SK-N-SH (cell line): Measurements from ENCODE around the gene FBN2. TPM values are rescaled to one million over a fixed set of nuclear protein-coding genes. Genes with fewer than 3 reads are reported as not detected.

Experiments used
- CTCF ChIA-PET: fragments of 300-600, 350-600 bp; formaldehyde crosslinking; extraction: SDS; loops from one replicate; lab custom pipeline; 2021; lab: Yijun Ruan, JAX
- POLR2A ChIA-PET: fragments of 350-600 bp; sonication (Branson Sonifier 250); formaldehyde crosslinking; extraction: SDS; loops from one replicate; lab custom pipeline; 2020; ENCODE audit warnings: antibody characterized with exemption, inconsistent platforms; lab: Yijun Ruan, JAX
- DNase-seq: peaks from one replicate; pipeline ENCODE4 v3.0.0; 2012
- H2AFZ ChIP-seq: fragments of 200-600 bp; sonication (generic); 2 replicates; pipeline ENCODE4 v1.8.1; 2016; ENCODE audit warnings: antibody characterized with exemption, mild to moderate bottlenecking, low read depth
- H3F3A ChIP-seq: fragments of 200-600 bp; sonication (generic); replicated peaks from 2 replicates; pipeline ENCODE3; 2016; ENCODE audit warnings: antibody characterized with exemption, mild to moderate bottlenecking; ENCODE audit not compliant: insufficient read depth
- H3K27ac ChIP-seq, 2 experiments: fragments of 200-500 bp in 1 of 2; fragments of 200-600 bp in 1 of 2; sonication (Bioruptor generic) in 1 of 2; sonication (generic), shearing (Covaris generic) in 1 of 2; 2 replicates each; pipeline versions ENCODE4 v1.5.1 to v1.6.1; 2014 to 2016; ENCODE audit warnings: low read depth in 2 of 2, inconsistent platforms in 1 of 2, low read length in 1 of 2, mild to moderate bottlenecking in 1 of 2, mixed read lengths in 1 of 2
- H3K27me3 ChIP-seq: fragments of 200-600 bp; sonication (generic), shearing (Covaris generic); 2 replicates; pipeline ENCODE4 v1.6.1; 2016; ENCODE audit warnings: mixed run types; ENCODE audit not compliant: insufficient read depth
- H3K36me3 ChIP-seq, 2 experiments: fragments of 200-500 bp in 1 of 2; fragments of 200-600 bp in 1 of 2; sonication (Bioruptor generic) in 1 of 2; sonication (generic) in 1 of 2; replicated peaks in 1 of 2; 2 replicates each; pipeline versions ENCODE3 to v1.5.1; 2014 to 2016; ENCODE audit warnings: low read length in 1 of 2, mild to moderate bottlenecking in 1 of 2; ENCODE audit not compliant: insufficient read depth in 2 of 2, control insufficient read depth in 1 of 2
- H3K4me1 ChIP-seq, 2 experiments: fragments of 200-500 bp in 1 of 2; fragments of 200-600 bp in 1 of 2; sonication (Bioruptor generic) in 1 of 2; sonication (generic), shearing (Covaris generic) in 1 of 2; 2 replicates each; pipeline versions ENCODE4 v1.5.1 to v1.6.1; 2014 to 2016; ENCODE audit warnings: low read depth in 1 of 2, low read length in 1 of 2, mixed run types in 1 of 2; ENCODE audit not compliant: insufficient read depth in 2 of 2, control insufficient read depth in 1 of 2
- H3K4me2 ChIP-seq: fragments of 200-600 bp; sonication (generic), shearing (Covaris generic); 2 replicates; pipeline ENCODE4 v1.6.1; 2017; ENCODE audit warnings: mixed run types
- H3K4me3 ChIP-seq, 2 experiments: fragments of 200-500 bp in 1 of 2; fragments of 200-600 bp in 1 of 2; sonication (Bioruptor generic) in 1 of 2; sonication (generic), shearing (Covaris generic) in 1 of 2; 2 replicates each; pipeline versions ENCODE4 v1.5.1 to v1.8.1; 2014 to 2016; ENCODE audit warnings: low read depth in 2 of 2, inconsistent platforms in 1 of 2, low read length in 1 of 2, mild to moderate bottlenecking in 1 of 2, mixed read lengths in 1 of 2, moderate library complexity in 1 of 2
- H3K79me2 ChIP-seq: fragments of 200-600 bp; sonication (generic); 2 replicates; pipeline ENCODE4 v1.8.1; 2017; ENCODE audit warnings: mild to moderate bottlenecking; ENCODE audit not compliant: insufficient read depth
- H3K9ac ChIP-seq: fragments of 200-600 bp; sonication (generic); 2 replicates; pipeline ENCODE4 v1.6.1; 2017; ENCODE audit warnings: mixed run types
- H3K9me2 ChIP-seq: fragments of 200-600 bp; sonication (generic); 2 replicates; pipeline ENCODE4 v1.6.1; 2017; ENCODE audit warnings: mixed run types
- H3K9me3 ChIP-seq: fragments of 200-600 bp; sonication (generic); 2 replicates; pipeline ENCODE4 v1.6.1; 2017; ENCODE audit warnings: mixed run types, mild to moderate bottlenecking, moderate library complexity
- H4K20me1 ChIP-seq: fragments of 200-600 bp; sonication (generic); 2 replicates; pipeline ENCODE4 v1.6.1; 2017; ENCODE audit warnings: mild to moderate bottlenecking, mixed run types; ENCODE audit not compliant: insufficient read depth
- CHD2 ChIP-seq: fragments of 150-350 bp; IDR thresholded peaks from 2 replicates; pipeline ENCODE4 v1.6.1; 2018; ENCODE audit warnings: low read length; ENCODE audit not compliant: partially characterized antibody
- CTCF ChIP-seq: fragments of 200-600 bp; sonication (generic); IDR thresholded peaks from 2 replicates; pipeline ENCODE4 v1.6.1; 2017; ENCODE audit warnings: antibody characterized with exemption, mild to moderate bottlenecking, moderate library complexity
- ELF1 ChIP-seq: IDR thresholded peaks from 2 replicates; pipeline ENCODE4 v1.4.0; 2012
- FOSL2 ChIP-seq: IDR thresholded peaks from 2 replicates; pipeline ENCODE4 v1.4.0; 2012; ENCODE audit warnings: low read depth, mild to moderate bottlenecking, moderate library complexity, borderline replicate concordance
- FOXM1 ChIP-seq: IDR thresholded peaks from 2 replicates; pipeline ENCODE4 v1.4.0; 2012; ENCODE audit warnings: low read depth, mild to moderate bottlenecking
- GATA2 ChIP-seq: sonication (generic); formaldehyde crosslinking; IDR thresholded peaks from 2 replicates; pipeline ENCODE4 v1.5.0; 2020; ENCODE audit warnings: mild to moderate bottlenecking, missing genetic modification reagents
- IRF3 ChIP-seq: fragments of 150-350 bp; IDR thresholded peaks from 2 replicates; pipeline ENCODE4 v1.6.1; 2016; ENCODE audit warnings: mild to moderate bottlenecking, low read depth, low read length
- MAX ChIP-seq: IDR thresholded peaks from 2 replicates; pipeline ENCODE4 v1.4.0; 2012; ENCODE audit warnings: low read depth
- MEF2A ChIP-seq: IDR thresholded peaks from 2 replicates; pipeline ENCODE4 v1.4.0; 2012; ENCODE audit warnings: low read depth, borderline replicate concordance
- MXI1 ChIP-seq: IDR thresholded peaks from 2 replicates; pipeline ENCODE4 v1.6.1; 2012; ENCODE audit warnings: mild to moderate bottlenecking, low read depth, low read length, improper control_type of control experiment
- NRF1 ChIP-seq: IDR thresholded peaks from 2 replicates; pipeline ENCODE4 v1.6.1; 2012; ENCODE audit warnings: low read depth, mild to moderate bottlenecking, low read length
- POLR2AphosphoS5 ChIP-seq: IDR thresholded peaks from 2 replicates; pipeline ENCODE4 v1.6.1; 2012; ENCODE audit warnings: low read depth, low read length
- REST ChIP-seq: IDR thresholded peaks from 2 replicates; pipeline ENCODE4 v1.6.1; 2012; ENCODE audit warnings: mild to moderate bottlenecking, low read depth, low read length, moderate library complexity
- SIN3A ChIP-seq: IDR thresholded peaks from 2 replicates; pipeline ENCODE4 v1.6.1; 2012; ENCODE audit warnings: low read depth, mild to moderate bottlenecking, low read length, moderate library complexity, borderline replicate concordance
- SMC3 ChIP-seq: IDR thresholded peaks from 2 replicates; pipeline ENCODE4 v1.6.1; 2012; ENCODE audit warnings: low read depth, low read length, improper control_type of control experiment
- TAF1 ChIP-seq: IDR thresholded peaks from 2 replicates; pipeline ENCODE4 v1.6.1; 2012; ENCODE audit warnings: low read depth, mild to moderate bottlenecking, low read length, moderate library complexity, borderline replicate concordance
- TEAD4 ChIP-seq: IDR thresholded peaks from 2 replicates; pipeline ENCODE4 v1.4.0; 2012; ENCODE audit warnings: mild to moderate bottlenecking, borderline replicate concordance; ENCODE audit not compliant: insufficient read depth
- USF2 ChIP-seq: fragments of 150-350 bp; IDR thresholded peaks from 2 replicates; pipeline ENCODE4 v1.6.1; 2017; ENCODE audit warnings: antibody characterized with exemption, low read length, low read depth, borderline replicate concordance
- YY1 ChIP-seq: IDR thresholded peaks from 2 replicates; pipeline ENCODE4 v1.4.0; 2012; ENCODE audit warnings: low read depth, mild to moderate bottlenecking
- WGBS: methylation state at CpG from one replicate; pipeline ENCODE4 v1.1.6; 2017; ENCODE audit warnings: low lambda C conversion rate; 5-methylcytosine and 5-hydroxymethylcytosine counted together
- polyA plus RNA-seq, 3 experiments: library from polyadenylated mRNA; depleted of rRNA; stranded (reverse); fragments of >200 nt; gene quantifications; 2 replicates each; pipeline ENCODE4 v1.2.3, GENCODE V29; 2012

FBN2 gene
- polyA plus RNA-seq, 1 of the 3 experiments (the other 2 are of a cell fraction) = 2.2 TPM

- Histone ChIP-seq H3K79me2 (no peaks in the 10 kb centered on the region), H3K4me3 (no peak overlapping the region), H3K36me3 (no peaks in the 10 kb centered on the region), H3K27me3 (no peaks in the 10 kb centered on the region), H2AFZ (no peak overlapping the region), H3F3A (no peaks in the 10 kb centered on the region), H3K27ac (no peak overlapping the region; a peak in 1 of 4 replicates), H3K4me1 (no peaks in the 10 kb centered on the region), H3K4me2 (no peak overlapping the region), H3K9me2 (no peaks in the 10 kb centered on the region), H3K9ac (no peak overlapping the region), H4K20me1 (no peaks in the 10 kb centered on the region), H3K9me3 (no peaks in the 10 kb centered on the region)
- CTCF ChIA-PET = interaction anchor here (1.0 kb wide), 1 partner anchor 10 kb away, joined by 3 read pairs; no protein-coding TSS in a partner anchor
- TF ChIP-seq MXI1 = no peak
- no peak for TF ChIP-seq TAF1
- no peak for TF ChIP-seq CHD2
- no peak for TF ChIP-seq SIN3A
- TF ChIP-seq POLR2AphosphoS5 = no peak
- no peak for TF ChIP-seq FOSL2
- no peak for TF ChIP-seq SMC3
- no peak for DNase-seq
- WGBS = 11% methylated on average over 1 of the region's 1 CpG
- POLR2A ChIA-PET = no interaction called here
Observed at GRCh38 chr5:128490761-128491160, 47.3 kb downstream of the FBN2 start.

GRCh38 chr5:128487041-128487440, 51.0 kb downstream of the FBN2 start:
- H3K27ac ChIP-seq = no peak overlapping the region
- TF ChIP-seq ELF1 (no peak), YY1 (no peak), FOSL2 (no peak), NRF1 (no peak), CTCF (no peak), SIN3A (no peak), USF2 (no peak), IRF3 (no peak), MAX (no peak), GATA2 (CRISPR knock-in tag) (no peak), REST (no peak), FOXM1 (no peak), SMC3 (no peak), TEAD4 (no peak), MEF2A (no peak)
- H3K4me1 ChIP-seq = no peaks in the 10 kb centered on the region
- H3K4me3 ChIP-seq = no peak overlapping the region
- CTCF ChIA-PET = no interaction called here
- no peak for DNase-seq
- POLR2A ChIA-PET = no interaction called here
- no peaks in the 10 kb centered on the region for H3K9me2 ChIP-seq
- no peaks in the 10 kb centered on the region for H3K79me2 ChIP-seq
- H3K9me3 ChIP-seq = no peaks in the 10 kb centered on the region
- no peaks in the 10 kb centered on the region for H3K36me3 ChIP-seq
- H4K20me1 ChIP-seq = no peaks in the 10 kb centered on the region
- H2AFZ ChIP-seq = no peak overlapping the region
- no peaks in the 10 kb centered on the region for H3F3A ChIP-seq
- H3K27me3 ChIP-seq = no peaks in the 10 kb centered on the region
- WGBS = 13% methylated on average over 3 of the region's 3 CpGs
- H3K4me2 ChIP-seq = no peak overlapping the region
- H3K9ac ChIP-seq = no peak overlapping the region
